Loucy (cell line): ENCODE measurements around the gene MOGAT2.

Experiments
- H2AFZ ChIP-seq: fragments of 200-600 bp; sonication (generic); 2 replicates; pipeline ENCODE4 v1.6.0; 2016; ENCODE audit warnings: antibody characterized with exemption, mild to moderate bottlenecking, low read length, moderate library complexity
- H3F3A ChIP-seq: fragments of 200-600 bp; 2 replicates; pipeline ENCODE4 v1.6.0; 2016; ENCODE audit warnings: antibody characterized with exemption, low read depth, mild to moderate bottlenecking
- H3K27me3 ChIP-seq: fragments of 200-600 bp; sonication (generic); 2 replicates; pipeline ENCODE4 v1.6.1; 2014; ENCODE audit warnings: low read length, mild to moderate bottlenecking; ENCODE audit not compliant: insufficient read depth, poor library complexity, severe bottlenecking
- H3K36me3 ChIP-seq: fragments of 200-600 bp; sonication (generic); 2 replicates; pipeline ENCODE4 v1.6.1; 2016; ENCODE audit warnings: low read length; ENCODE audit not compliant: insufficient read depth
- H3K4me1 ChIP-seq: fragments of 200-600 bp; sonication (generic); 2 replicates; pipeline ENCODE4 v1.5.1; 2014; ENCODE audit warnings: low read length, mild to moderate bottlenecking; ENCODE audit not compliant: insufficient read depth, poor library complexity, severe bottlenecking
- H3K4me2 ChIP-seq: fragments of 200-600 bp; sonication (generic); 2 replicates; pipeline ENCODE4 v1.6.0; 2014; ENCODE audit warnings: antibody characterized with exemption, low read length, low read depth, mild to moderate bottlenecking; ENCODE audit not compliant: poor library complexity, severe bottlenecking
- H3K4me3 ChIP-seq: fragments of 200-600 bp; sonication (generic); 2 replicates; pipeline ENCODE4 v1.5.1; 2014; ENCODE audit warnings: low read length, mild to moderate bottlenecking, mixed read lengths; ENCODE audit not compliant: poor library complexity, severe bottlenecking
- H3K79me2 ChIP-seq: fragments of 200-600 bp; sonication (generic); 2 replicates; pipeline ENCODE4 v1.6.1; 2014; ENCODE audit warnings: low read length; ENCODE audit not compliant: insufficient read depth
- H3K9ac ChIP-seq: fragments of 200-600 bp; sonication (generic); 2 replicates; pipeline ENCODE4 v1.6.0; 2014; ENCODE audit warnings: mild to moderate bottlenecking, low read depth, low read length, moderate library complexity; ENCODE audit not compliant: poor library complexity, severe bottlenecking
- H3K9me2 ChIP-seq: fragments of 200-600 bp; sonication (generic); replicated peaks from 2 replicates; pipeline ENCODE4 v1.6.1; 2016; ENCODE audit warnings: low read depth, low read length, mixed read lengths
- H3K9me3 ChIP-seq: fragments of 200-600 bp; sonication (generic); 2 replicates; pipeline ENCODE4 v1.6.1; 2014; ENCODE audit warnings: mild to moderate bottlenecking, antibody characterized with exemption, low read length, low read depth; ENCODE audit not compliant: insufficient read depth
- H4K20me1 ChIP-seq: fragments of 200-600 bp; sonication (generic); 2 replicates; pipeline ENCODE4 v1.6.0; 2014; ENCODE audit warnings: antibody characterized with exemption, low read length, mild to moderate bottlenecking; ENCODE audit not compliant: insufficient read depth, poor library complexity, severe bottlenecking
- CTCF ChIP-seq: fragments of 200-600 bp; sonication (generic); conservative IDR thresholded peaks from 2 replicates; pipeline ENCODE4 v1.5.1; 2014; ENCODE audit warnings: mild to moderate bottlenecking, antibody characterized with exemption, low read length
- EZH2phosphoT487 ChIP-seq: fragments of 200-600 bp; IDR thresholded peaks from 2 replicates; pipeline ENCODE4 v1.6.1; 2018; ENCODE audit warnings: antibody characterized with exemption, mild to moderate bottlenecking, moderate library complexity, borderline replicate concordance

Gene MOGAT2

GRCh38 chr11:75767228-75767572 is 49.6 kb downstream of the MOGAT2 start:
- Histone ChIP-seq H3K79me2 (no peaks in the 10 kb centered on the region), H4K20me1 (no peaks in the 10 kb centered on the region), H2AFZ (no peak overlapping the region), H3F3A (no peaks in the 10 kb centered on the region), H3K9ac (no peak overlapping the region), H3K4me1 (peaks cover 24% of the 10 kb centered on the region), H3K27me3 (no peaks in the 10 kb centered on the region), H3K36me3 (no peaks in the 10 kb centered on the region), H3K9me2 (no peaks in the 10 kb centered on the region), H3K9me3 (no peaks in the 10 kb centered on the region), H3K4me3 (no peak overlapping the region), H3K4me2 (no peak overlapping the region)
- TF ChIP-seq CTCF: no peak
- no peak for TF ChIP-seq EZH2phosphoT487

- TF ChIP-seq CTCF (no peak), EZH2phosphoT487 (no peak)
- H3K9me2 ChIP-seq: no peaks in the 10 kb centered on the region
- H3K4me3 ChIP-seq: peak overlapping the region; percentile 71
- no peaks in the 10 kb centered on the region for H4K20me1 ChIP-seq
- peak overlapping the region; percentile 66 for H3K9ac ChIP-seq
- H3K9me3 ChIP-seq: no peaks in the 10 kb centered on the region
- H3K27me3 ChIP-seq: no peaks in the 10 kb centered on the region
- H3K36me3 ChIP-seq: no peaks in the 10 kb centered on the region
- H2AFZ ChIP-seq: peak overlapping the region; percentile 95
- peaks cover 26% of the 10 kb centered on the region for H3K4me1 ChIP-seq
- H3K4me2 ChIP-seq: peak overlapping the region; percentile 73
- H3K79me2 ChIP-seq: no peaks in the 10 kb centered on the region
- H3F3A ChIP-seq: no peaks in the 10 kb centered on the region
These were observed 50.1 kb downstream of the MOGAT2 start for GRCh38 chr11:75767793-75768111.

GRCh38 chr11:75768112-75768908 is 50.7 kb downstream of the MOGAT2 start, which contains the start of gene DGAT2:
TSS of gene DGAT2 (plus strand) at chr11:75768778. CDS start at chr11:75768992, 214 bp downstream.
- Histone ChIP-seq H3K4me2 (peak within 1 kb of the TSS; percentile 73), H3K4me1 (peaks cover 26% of the 10 kb centered on the region), H3K9ac (peak within 1 kb of the TSS; percentile 66), H3K9me3 (no peaks in the 10 kb centered on the region), H4K20me1 (no peaks in the 10 kb centered on the region), H3K27me3 (no peaks in the 10 kb centered on the region), H3K9me2 (no peaks in the 10 kb centered on the region), H3K4me3 (peak within 1 kb of the TSS; percentile 71), H3K36me3 (no peaks in the 10 kb centered on the region), H2AFZ (peak within 1 kb of the TSS; percentile 95), H3F3A (no peaks in the 10 kb centered on the region), H3K79me2 (no peaks in the 10 kb centered on the region)
- TF ChIP-seq EZH2phosphoT487: no peak
- peak; percentile 73 for TF ChIP-seq CTCF
